Psoas muscle (tissue), 8 donors: ENCODE measurements around the gene APOL2. TPM values are rescaled to one million over a fixed set of nuclear protein-coding genes. Genes with fewer than 3 reads are reported as not detected.

Source experiments
- ATAC-seq, 4 donors: fragments of 200-7000 bp; cut with Tn5 transposase; one replicate each; pipeline ENCODE4 v1.9.1; 2020; ENCODE audit warnings: moderate library complexity in 3 of 4, mild to moderate bottlenecking in 2 of 4
- DNase-seq, 2 donors: peaks; one replicate each; pipeline ENCODE4 v3.0.0-alpha.2; 2020
- H3K27ac ChIP-seq: fragments of 200-600 bp; one replicate; pipeline ENCODE4 v1.8.0; 2022
- H3K27me3 ChIP-seq, 3 donors: fragments of 200-600 bp in 1 of 3; one replicate each; pipeline versions ENCODE4 v1.6.1 to v1.8.0; 2013 to 2022; ENCODE audit warnings: low read length in 2 of 3, mild to moderate bottlenecking in 2 of 3, moderate library complexity in 1 of 3; ENCODE audit not compliant: insufficient read depth in 3 of 3
- H3K36me3 ChIP-seq, 2 donors: fragments of 200-600 bp in 1 of 2; one replicate each; pipeline versions ENCODE4 v1.6.1 to v1.8.0; 2013 to 2022; ENCODE audit warnings: low read depth in 1 of 2, mild to moderate bottlenecking in 1 of 2, moderate library complexity in 1 of 2; ENCODE audit not compliant: insufficient read depth in 1 of 2
- H3K4me1 ChIP-seq: fragments of 200-600 bp; one replicate; pipeline ENCODE4 v1.8.0; 2022
- H3K4me3 ChIP-seq: fragments of 200-600 bp; one replicate; pipeline ENCODE4 v1.8.0; 2022; ENCODE audit warnings: mild to moderate bottlenecking
- H3K9me3 ChIP-seq: fragments of 200-600 bp; one replicate; pipeline ENCODE4 v1.8.0; 2022
- WGBS, 3 donors: extraction: QIAGEN DNeasy Blood & Tissue Kit; methylation state at CpG; one replicate each; pipeline versions ENCODE4 v1.1.6 to v1.1.7; 2013; 5-methylcytosine and 5-hydroxymethylcytosine counted together
- intact Hi-C, 2 donors: fragments of 100-400 bp; cut with DNase I; formaldehyde crosslinking; loops; one replicate each; pipeline versions ENCODE4 v1.11.0 to v1.14.2; 2022
- polyA plus RNA-seq, 3 donors: library from polyadenylated mRNA; stranded (reverse); fragments of 200-250 nt; gene quantifications; one replicate each; pipeline ENCODE4 v1.2.3, GENCODE V29; 2013
- total RNA-seq, 4 donors: library from RNA; stranded (reverse); fragmentation: NEBNext Ultra II Directional in 2 of 4; extraction: Animal tissue kit (Norgen Biotek cat#: 25700) in 2 of 4; gene quantifications; one replicate each; pipeline versions ENCODE4 v1.2.1 to v1.2.4, GENCODE V29; 2021 to 2023
- TF ChIP-seq, protein P1 (sequence below): fragments of 200-600 bp; IDR thresholded peaks from one replicate; pipeline ENCODE4 v1.8.0; 2022; ENCODE audit warnings: antibody characterized with exemption
- donor health status: healthy with polysubstance abuse.
- donor health status: DM: no; HTN: no; CAD: no; lungs with moderate emphysema.
- donor health status: Bipolar disorder and iron deficiency.
- donor health status: healthy.
- donor health status: DM: yes; HTN: yes; CAD: no.
- donor health status: DM: no; HTN: no; CAD: no.
- donor health status: DM: no; HTN: no; CAD: no.
- donor health status: DM: yes; HTN: yes; CAD: no.

APOL2 gene
- total and polyA plus RNA-seq, 7 donors: 17.5 to 54.7 (median 43.2) TPM

DNA sequence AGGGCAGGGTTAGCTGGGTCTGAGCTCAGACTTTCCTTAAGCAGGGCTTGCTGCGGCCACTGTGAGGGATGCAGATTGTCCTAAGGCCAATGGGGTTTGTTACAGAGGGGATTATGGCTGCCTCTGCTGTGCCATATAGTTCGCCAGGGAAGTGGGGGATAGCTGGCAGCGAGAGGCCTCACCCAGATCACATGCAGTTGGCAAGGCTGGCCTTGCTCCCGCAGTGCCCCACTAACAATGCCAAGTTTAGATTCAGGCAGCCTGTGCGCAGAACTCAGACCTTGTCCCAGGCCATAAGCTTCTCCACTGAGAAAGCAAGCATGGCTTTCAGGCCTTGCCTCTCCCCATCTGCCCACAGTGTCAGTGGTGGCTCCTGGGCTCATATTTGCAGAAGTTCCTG, 4.7 kb upstream of the APOL2 start:
- Histone ChIP-seq H3K4me3 (no peak overlapping the region), H3K36me3 (no peaks in the 10 kb centered on the region), H3K4me1 (peaks cover 27% of the 10 kb centered on the region), H3K27ac (peak overlapping the region; percentile 50), H3K9me3 (no peaks in the 10 kb centered on the region), H3K27me3 (no peaks in the 10 kb centered on the region)
- WGBS, 3 donors: 40 to 63% (median 40%) methylated on average over 5 of the region's 5 CpGs
- DNase-seq: no peak
- intact Hi-C loops: no loop called here
- no peak for ATAC-seq
- TF ChIP-seq, protein P1, sequence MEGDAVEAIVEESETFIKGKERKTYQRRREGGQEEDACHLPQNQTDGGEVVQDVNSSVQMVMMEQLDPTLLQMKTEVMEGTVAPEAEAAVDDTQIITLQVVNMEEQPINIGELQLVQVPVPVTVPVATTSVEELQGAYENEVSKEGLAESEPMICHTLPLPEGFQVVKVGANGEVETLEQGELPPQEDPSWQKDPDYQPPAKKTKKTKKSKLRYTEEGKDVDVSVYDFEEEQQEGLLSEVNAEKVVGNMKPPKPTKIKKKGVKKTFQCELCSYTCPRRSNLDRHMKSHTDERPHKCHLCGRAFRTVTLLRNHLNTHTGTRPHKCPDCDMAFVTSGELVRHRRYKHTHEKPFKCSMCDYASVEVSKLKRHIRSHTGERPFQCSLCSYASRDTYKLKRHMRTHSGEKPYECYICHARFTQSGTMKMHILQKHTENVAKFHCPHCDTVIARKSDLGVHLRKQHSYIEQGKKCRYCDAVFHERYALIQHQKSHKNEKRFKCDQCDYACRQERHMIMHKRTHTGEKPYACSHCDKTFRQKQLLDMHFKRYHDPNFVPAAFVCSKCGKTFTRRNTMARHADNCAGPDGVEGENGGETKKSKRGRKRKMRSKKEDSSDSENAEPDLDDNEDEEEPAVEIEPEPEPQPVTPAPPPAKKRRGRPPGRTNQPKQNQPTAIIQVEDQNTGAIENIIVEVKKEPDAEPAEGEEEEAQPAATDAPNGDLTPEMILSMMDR: no peak

DNA sequence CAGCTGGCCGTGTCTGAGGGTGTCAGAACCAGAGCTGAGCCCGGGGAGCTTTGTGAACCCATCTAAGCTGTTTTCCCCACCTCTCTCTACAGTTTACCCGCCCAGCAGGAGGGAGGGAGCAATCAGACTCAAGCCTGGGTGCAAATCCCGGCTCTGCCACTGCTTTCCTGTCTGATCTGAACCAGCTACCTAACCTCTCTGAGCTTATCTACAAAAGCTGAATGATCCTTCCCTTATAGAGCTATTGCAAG, 252 bp downstream of the APOL2 start:
- Histone ChIP-seq H3K27me3 (no peaks in the 10 kb centered on the region), H3K4me3 (peak overlapping the region; percentile 75), H3K27ac (peak overlapping the region; percentile 86), H3K9me3 (no peaks in the 10 kb centered on the region), H3K4me1 (peaks cover 44% of the 10 kb centered on the region), H3K36me3 (peaks cover 0 to 17% of the 10 kb centered on the region in 2 donors)
- WGBS, 3 donors: 0 to 1% (median 0%) methylated on average over 4 of the region's 4 CpGs
- TF ChIP-seq, protein P1: no peak
- DNase-seq: peak in 1 of 2 donors; percentile 18
- intact Hi-C loops: loop anchor here (2.0 to 5.0 kb wide), 2 partner anchors 42 kb away; no protein-coding TSS in a partner anchor
- ATAC-seq: peak in 1 of 4 donors; percentile 31

DNA sequence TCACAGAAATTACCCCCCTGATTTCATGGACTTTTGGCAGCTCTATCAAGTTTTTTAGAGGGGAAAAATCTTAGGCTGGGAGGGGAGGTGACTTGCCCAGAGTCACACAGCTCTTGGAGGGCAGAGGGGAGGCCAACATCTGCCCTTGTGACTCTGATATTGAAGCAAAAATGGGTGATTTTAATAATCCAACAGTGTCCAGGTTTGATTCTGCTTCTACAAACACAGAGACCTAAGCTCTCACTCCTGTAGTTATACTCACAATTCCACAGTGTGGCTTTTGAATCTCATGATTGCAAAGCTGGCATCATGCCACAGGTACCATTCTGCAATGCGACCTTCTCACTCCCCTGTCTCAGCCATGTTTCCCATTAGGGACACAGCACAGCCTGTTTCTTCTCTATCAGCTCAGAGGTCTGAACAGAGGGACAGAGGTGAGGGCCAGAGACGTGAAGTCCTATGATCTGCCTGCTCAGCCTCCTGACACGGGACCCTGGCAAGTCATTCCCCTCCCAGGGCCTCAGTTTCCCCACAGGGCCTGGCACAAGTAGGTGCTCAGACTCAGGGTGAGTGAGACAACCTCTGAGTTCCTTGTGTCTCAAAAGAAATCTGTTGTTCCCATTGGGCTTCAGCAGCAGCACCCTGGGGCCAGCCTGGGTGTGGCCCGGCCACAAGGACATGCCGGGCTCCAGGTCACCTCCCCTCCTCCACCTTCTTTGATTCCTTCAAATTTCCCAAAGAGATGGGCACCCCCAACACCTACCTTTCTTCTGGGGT, 766 bp downstream of the APOL2 start:
- Histone ChIP-seq H3K27me3 (no peaks in the 10 kb centered on the region), H3K4me3 (peak overlapping the region; percentile 75), H3K27ac (peak overlapping the region; percentile 86), H3K9me3 (no peaks in the 10 kb centered on the region), H3K36me3 (peaks cover 0 to 17% of the 10 kb centered on the region in 2 donors), H3K4me1 (peaks cover 38% of the 10 kb centered on the region)
- intact Hi-C loops: loop anchor here (2.0 to 5.0 kb wide), 2 partner anchors 41 to 42 kb away; no protein-coding TSS in a partner anchor
- TF ChIP-seq, protein P1: no peak
- peak; percentile 24 to 56 (median 35) for ATAC-seq
- DNase-seq: peak in 1 of 2 donors; percentile 18
- 0 to 1% (median 1%) methylated on average over 5 of the region's 5 CpGs for WGBS, 3 donors

DNA sequence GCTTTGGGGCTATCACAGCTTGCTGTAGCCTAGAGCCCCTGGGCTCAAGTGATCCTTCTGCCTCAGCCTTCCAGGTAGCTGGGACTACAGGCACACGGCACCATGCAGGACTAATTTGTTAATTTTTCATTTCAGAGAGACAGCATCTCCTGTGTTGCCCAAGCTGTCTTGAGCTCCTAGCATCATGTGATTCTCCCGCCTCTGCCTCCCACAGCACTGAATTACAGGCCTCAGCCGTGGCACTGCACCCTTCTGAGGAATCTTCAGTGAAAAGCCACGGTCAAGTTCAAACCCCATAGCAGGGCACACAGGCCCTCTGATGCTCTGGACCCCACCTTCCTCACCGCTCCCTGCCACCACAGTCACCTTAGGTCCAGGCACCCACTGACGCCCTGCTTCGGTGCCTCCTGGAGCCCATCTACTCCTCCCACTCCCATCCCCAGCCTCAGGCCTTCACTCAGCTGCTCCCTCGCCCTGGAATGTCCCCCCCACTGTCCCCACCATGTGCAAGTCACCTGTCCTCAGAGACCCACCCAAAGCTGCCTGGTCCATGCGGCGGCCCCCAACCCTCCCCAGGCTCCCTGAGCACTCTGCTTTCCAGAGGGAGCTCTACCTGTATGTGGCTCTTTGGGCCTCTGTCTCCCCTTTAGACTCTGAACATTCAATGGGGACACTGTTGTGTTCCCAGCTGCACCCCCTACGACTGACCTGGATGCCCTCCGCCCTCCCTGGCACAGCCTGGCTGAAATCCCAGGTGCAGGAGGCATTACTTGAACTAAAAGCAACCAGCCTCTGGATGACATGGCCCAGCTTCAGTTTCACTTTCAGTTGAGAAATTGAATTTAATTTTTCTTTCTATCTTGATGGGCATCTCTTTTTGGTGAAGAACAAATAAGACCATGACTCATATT, 1.6 kb downstream of the APOL2 start:
- Histone ChIP-seq H3K9me3 (no peaks in the 10 kb centered on the region), H3K4me3 (peak overlapping the region; percentile 75), H3K4me1 (peaks cover 36% of the 10 kb centered on the region), H3K36me3 (peaks cover 0 to 23% of the 10 kb centered on the region in 2 donors), H3K27me3 (no peaks in the 10 kb centered on the region), H3K27ac (peak overlapping the region; percentile 86)
- TF ChIP-seq, protein P1: no peak
- WGBS, 3 donors: 47 to 53% (median 50%) methylated on average over 12 of the region's 12 CpGs
- DNase-seq: no peak
- no peak for ATAC-seq
- intact Hi-C loops: loop anchor here (2.0 to 5.0 kb wide), 2 partner anchors 40 to 41 kb away; no protein-coding TSS in a partner anchor
